ACHN (cell line): ENCODE data around the gene PFKL.

ENCODE experiments used
- DNase-seq: peaks from one replicate; pipeline ENCODE4 v3.0.0-alpha.2; 2015
- in situ Hi-C: cut with HindIII; loops from 2 replicates; pipeline ENCODE4 v1.10.0; 2017; ENCODE audit warnings: low sequenced_read_pairs, low pct_ligation_motif_present, low pct_unique_long_range_greater_than_20kb

The PFKL gene

GRCh38 chr21:44365251-44365966 is 65.6 kb downstream of the PFKL start:
- in situ Hi-C loops = no loop called here
- no peak for DNase-seq

DNA sequence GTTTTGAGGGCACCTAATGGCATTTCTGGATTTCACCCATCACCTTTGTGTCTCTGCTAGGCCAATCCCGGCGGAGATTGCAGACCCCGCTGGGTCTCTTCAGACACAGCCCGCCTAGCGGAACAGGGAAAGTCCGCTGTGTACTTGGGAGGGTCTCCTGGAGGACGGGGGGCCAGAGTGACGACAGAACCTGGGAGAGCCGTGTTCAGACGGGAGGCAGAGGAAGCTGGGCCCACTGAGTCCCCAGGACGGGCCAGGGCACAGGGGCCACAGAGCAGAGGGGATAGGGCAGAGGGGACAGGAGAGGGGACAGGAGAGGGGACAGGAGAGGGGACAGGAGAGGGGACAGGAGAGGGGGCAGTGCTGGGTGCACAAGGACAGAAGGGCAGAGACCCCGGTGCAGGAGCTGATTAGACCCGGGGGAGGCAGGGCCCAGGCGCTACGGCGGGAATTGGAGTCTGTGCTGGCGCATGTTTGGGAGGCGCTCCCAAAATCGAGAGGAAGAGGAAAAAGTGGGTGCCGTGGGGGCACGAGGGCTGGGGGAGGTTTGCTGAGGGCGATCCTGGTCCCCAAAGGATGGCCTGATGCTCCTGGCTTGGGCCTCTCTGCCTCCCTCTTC is 66.2 kb downstream of the PFKL start:
- no peak for DNase-seq
- in situ Hi-C loops = no loop called here

DNA sequence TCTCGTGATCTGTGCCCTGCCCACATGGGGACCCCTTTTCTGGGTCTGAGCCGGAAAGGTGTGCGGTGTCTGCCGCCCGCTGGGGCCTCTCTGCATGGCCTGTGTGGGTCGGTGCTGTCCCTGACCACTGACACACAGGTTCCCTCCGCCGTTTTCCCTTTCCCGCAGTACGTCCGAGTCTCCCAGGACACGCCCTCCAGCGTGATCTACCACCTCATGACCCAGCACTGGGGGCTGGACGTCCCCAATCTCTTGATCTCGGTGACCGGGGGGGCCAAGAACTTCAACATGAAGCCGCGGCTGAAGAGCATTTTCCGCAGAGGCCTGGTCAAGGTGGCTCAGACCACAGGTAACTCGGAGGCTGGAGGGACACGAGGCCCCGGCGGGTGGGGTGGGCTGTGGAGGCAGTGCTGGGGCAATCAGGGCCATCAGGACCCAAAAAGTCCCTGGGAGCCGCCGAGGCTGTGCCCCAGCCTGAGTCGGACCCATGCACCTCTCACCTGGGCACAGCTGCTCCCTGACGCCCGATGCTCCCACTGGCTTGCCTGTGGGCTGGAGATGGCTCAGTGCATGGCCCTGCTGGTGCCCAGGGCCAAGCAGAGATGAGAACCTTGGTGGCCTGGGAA is 66.8 kb downstream of the PFKL start:
- in situ Hi-C loops = no loop called here

GRCh38 chr21:44368711-44369446 is 69.0 kb downstream of the PFKL start:
- in situ Hi-C loops = no loop called here
- no peak for DNase-seq

More for the DNA sequence above, 66.8 kb downstream of the PFKL start:
- no peak for DNase-seq

DNA sequence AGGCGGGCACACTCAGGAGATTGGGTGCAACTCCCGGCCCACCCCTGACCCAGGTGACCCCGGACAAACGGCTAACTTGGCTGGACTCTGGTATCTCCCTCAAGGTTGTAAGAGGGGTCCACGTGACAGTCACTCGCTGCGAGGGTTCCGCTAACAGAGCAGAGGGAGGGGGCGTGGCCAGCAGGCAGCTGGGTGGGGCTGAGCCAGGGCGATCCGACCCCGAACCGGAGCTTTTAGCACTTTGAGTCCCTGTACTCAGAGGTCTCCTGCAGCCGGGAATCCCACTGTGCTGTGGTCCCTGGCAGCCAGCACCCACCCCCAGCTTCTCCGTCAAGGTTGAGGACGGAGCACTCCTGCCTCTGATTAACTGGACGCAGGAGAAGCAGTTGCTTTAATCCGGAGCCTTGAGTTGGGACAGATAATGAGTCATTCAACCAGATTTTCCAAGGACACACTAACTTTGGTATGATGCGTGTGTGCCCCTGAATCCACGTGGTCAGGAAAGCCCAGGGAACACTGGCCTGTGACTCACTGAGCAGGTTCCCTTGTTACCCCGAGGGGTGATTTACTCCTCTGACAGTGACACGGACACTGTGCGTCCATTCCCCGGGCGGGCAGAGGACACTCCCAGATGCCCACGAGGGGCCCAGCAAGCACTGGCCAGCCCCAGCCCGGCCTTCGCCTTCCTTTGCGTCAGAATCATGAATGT is 70.3 kb downstream of the PFKL start:
- in situ Hi-C loops = no loop called here
- peak; percentile 24 for DNase-seq

DNA sequence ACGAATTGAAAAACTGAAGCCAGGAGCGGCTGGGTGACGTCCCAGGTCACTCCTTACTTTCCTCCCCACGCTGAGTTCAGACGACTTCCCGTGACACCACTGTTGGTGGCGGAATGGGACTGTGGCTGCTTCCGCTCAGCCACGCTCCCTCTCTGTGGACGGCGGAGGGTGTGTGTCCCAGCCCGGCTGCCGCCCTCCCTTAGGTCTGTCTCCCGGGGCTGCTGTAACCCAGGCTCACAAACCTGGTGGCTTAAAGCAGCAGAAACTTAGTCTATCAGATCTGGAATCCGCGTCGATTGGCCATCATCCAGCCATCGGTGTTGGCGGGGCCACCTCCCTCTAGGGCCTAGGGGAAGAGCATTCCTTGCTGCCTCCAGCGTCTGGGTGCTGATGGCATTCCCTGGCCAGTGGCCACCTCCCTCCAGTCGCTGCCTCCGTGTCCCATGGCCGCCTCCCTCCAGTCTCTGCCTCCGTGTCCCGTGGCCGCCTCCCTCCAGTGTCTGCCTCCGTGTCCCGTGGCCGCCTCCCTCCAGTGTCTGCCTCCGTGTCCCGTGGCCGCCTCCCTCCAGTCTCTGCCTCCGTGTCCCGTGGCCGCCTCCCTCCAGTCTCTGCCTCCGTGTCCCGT is 71.0 kb downstream of the PFKL start:
- DNase-seq = no peak
- in situ Hi-C loops = no loop called here

DNA sequence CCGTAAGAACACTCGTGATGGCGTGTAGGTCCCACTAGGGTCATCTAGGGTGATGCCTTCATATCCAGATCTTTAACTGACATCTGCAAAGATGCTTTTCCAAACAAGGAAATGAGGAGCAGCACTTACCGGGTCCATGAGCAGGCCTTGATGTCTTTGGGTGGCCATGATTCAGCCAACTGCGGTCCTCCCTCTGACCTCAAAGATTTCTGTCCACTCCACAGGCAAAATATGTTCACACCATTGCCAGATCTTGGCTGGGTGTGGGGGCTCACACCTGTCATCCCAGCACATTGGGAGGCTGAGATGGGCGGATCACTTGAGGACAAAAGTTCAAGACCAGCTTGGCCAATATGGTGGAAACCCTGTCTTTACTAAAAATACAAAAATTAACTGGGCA is 71.7 kb downstream of the PFKL start:
- in situ Hi-C loops = no loop called here
- no peak for DNase-seq

DNA sequence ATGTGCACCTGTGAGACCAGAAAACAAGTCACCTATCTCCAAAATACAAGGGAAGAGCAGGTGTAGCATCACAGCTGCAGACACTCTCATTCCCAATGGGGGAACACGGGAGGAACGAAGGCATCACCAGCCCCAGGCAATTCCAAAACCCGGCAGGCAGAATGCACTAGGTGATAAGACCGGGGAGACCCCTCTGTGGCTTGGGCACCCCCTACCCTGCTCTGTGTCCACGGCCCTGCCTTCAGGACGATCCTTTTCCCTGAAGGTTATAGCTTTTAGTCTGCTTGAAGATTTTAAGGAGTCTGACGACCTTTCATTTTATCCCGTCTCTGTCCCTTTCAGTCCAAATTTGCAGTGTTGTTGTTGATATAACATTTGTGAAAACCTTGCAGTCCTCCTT is 72.8 kb downstream of the PFKL start:
- in situ Hi-C loops = no loop called here
- no peak for DNase-seq

DNA sequence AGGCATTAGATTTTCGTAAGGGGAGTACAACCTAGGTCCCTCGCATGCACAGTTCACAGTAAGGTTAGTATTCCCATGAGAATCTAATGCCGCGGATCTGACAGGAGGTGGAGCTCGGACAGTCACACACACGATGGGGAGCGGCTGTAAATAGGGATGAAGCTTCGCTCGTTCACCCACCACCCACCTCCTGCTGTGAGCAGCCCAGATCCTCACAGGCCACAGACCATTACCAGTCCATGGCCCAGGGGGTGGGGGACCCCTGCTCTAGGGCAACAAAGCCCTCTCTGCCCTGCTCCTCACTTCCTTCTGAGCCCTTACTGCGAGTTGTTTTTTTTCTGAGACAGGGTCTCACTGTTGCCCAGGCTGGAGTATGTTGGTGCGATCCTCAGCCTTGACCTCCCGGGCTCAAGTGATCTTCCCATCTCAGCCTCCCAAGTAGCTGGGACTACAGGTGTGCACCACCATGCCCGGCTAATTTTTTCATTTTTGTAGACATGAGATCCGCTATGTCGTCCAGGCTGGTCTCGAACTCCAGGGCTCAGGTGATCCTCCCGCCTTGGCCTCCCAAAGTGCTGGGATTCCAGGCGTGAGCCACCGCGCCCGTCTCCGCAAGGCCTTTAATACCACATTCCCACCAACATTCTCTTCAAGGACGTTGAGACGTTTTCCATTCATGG is 74.9 kb downstream of the PFKL start:
- in situ Hi-C loops = no loop called here
- DNase-seq = no peak

- no peak for DNase-seq
- in situ Hi-C loops = no loop called here
Measured at GRCh38 chr21:44375281-44375651, 75.4 kb downstream of the PFKL start.

DNA sequence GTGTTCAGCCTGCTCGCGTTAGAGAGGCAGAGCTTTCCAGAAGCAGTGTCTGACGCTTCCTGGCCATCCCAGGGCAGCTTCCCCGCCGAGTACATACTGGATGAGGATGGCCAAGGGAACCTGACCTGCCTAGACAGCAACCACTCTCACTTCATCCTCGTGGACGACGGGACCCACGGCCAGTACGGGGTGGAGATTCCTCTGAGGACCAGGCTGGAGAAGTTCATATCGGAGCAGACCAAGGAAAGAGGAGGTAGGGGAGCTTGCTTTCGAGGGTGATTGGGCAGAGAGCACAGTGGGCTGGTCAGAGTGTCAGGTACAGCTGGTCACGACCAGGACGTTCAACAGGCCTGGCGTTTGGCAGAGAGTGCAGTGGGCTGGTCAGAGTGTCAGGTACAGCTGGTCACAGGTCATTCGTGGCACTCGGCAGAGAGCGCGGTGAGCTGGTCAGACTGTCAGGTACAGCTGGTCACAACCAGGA is 75.9 kb downstream of the PFKL start:
- in situ Hi-C loops = no loop called here
- DNase-seq = no peak

DNA sequence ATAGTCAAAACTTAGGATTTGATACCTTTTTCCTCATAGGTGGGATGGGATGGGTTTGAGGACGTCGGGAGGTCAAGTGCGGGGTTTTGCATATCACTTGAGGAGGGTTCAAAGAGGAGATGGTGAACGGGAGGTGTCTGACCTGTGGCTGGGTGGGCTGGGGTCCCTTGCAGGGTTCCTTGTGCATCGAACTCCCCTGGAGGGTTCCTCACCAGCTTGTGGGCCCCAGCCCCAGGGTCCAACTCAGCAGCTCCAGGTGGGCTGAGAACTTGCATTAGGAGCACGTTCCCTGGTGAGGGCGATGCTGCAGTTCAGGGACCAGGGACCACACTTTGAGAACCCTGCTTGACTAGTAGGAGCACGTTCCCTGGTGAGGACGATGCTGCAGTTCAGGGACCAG is 76.8 kb downstream of the PFKL start:
- no peak for DNase-seq
- in situ Hi-C loops = no loop called here
